ENCODE measurements around the gene GBF1. TPM values are rescaled to one million over a fixed set of nuclear protein-coding genes. Genes with fewer than 3 reads are reported as not detected.
A peak's percentile ranks its signal among the peaks of the same experiment; 100 is the strongest.

GBF1 gene, protein sequence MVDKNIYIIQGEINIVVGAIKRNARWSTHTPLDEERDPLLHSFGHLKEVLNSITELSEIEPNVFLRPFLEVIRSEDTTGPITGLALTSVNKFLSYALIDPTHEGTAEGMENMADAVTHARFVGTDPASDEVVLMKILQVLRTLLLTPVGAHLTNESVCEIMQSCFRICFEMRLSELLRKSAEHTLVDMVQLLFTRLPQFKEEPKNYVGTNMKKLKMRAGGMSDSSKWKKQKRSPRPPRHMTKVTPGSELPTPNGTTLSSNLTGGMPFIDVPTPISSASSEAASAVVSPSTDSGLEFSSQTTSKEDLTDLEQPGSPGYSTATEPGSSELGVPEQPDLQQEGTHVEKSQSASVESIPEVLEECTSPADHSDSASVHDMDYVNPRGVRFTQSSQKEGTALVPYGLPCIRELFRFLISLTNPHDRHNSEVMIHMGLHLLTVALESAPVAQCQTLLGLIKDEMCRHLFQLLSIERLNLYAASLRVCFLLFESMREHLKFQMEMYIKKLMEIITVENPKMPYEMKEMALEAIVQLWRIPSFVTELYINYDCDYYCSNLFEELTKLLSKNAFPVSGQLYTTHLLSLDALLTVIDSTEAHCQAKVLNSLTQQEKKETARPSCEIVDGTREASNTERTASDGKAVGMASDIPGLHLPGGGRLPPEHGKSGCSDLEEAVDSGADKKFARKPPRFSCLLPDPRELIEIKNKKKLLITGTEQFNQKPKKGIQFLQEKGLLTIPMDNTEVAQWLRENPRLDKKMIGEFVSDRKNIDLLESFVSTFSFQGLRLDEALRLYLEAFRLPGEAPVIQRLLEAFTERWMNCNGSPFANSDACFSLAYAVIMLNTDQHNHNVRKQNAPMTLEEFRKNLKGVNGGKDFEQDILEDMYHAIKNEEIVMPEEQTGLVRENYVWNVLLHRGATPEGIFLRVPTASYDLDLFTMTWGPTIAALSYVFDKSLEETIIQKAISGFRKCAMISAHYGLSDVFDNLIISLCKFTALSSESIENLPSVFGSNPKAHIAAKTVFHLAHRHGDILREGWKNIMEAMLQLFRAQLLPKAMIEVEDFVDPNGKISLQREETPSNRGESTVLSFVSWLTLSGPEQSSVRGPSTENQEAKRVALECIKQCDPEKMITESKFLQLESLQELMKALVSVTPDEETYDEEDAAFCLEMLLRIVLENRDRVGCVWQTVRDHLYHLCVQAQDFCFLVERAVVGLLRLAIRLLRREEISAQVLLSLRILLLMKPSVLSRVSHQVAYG (N-terminal part only)
- total RNA-seq (10 to 100 TPM; 39.6 to 44.7 TPM), polyA plus RNA-seq (10 to 100 TPM in 1 of 2 donors, 1 to 10 TPM in 1; 3.1 to 23.9 TPM)

DNA sequence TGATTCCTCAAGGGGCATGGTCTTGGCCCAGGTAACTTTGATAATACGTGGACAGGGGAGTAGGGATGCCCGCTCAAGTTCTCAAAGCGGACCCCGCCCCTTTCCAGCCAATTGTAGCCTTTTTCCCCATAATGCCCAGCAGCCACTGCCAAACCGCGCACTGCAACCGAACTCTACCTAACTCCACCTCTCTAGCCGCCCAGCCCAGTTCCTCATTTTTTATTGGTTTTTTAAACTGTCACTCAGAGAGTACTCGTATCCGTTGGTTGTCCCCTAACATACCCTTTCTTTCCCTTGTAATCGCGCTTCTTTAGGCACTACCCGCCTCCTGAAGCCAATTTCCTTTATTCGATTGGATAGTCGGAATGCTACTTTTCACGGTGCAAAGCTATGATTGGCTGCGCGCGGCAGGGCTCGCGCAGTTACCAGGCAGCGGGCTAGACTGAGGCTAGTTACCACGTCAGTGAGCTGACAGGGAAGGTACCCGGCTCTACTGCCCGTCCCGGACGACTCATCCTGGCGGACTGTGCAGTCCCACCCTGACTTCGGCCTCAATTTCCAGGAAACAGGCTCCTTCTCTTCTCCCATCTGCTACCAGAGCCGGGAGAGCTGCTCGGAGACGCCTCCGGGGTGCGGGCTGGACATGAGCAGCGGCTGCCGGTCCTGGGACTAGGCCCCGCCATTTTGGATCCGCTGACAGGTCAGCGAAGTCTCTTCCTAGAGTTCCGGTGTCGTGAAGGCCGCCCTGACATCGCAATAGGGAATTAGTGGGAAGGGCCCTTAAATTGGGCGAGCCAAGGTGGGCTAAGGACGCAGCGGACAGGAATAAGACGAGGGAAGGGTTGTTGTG, at the start of gene GBF1:
GBF1 (plus strand) TSS at position 451 of the 850 bp plus-strand sequence. CDS start 13,407 bp downstream, outside the sequence.
- Histone ChIP-seq H3K27ac (ENCODE audit: low read depth, low read length) (peak within 1 kb of the TSS; percentile 96), H3K36me3 (ENCODE audit: insufficient read depth, low read length) (peaks cover 7% of the 10 kb centered on the region), H3K4me3 (ENCODE audit: low read length in 2 of 2) (peak within 1 kb of the TSS; percentile 51 to 94), H3K27me3 (ENCODE audit: insufficient read depth, low read length) (peaks cover 6% of the 10 kb centered on the region), H3K9me3 (ENCODE audit: control insufficient read depth in 1 of 2, low read length in 2 of 2) (no peaks in the 10 kb centered on the region), H3K4me1 (ENCODE audit: insufficient read depth, low read length) (peaks cover 64% of the 10 kb centered on the region)
- Mint-ChIP-seq H3K4me3 (peak within 1 kb of the TSS; percentile 84 to 99 (median 98)), H3K9me3 (no peaks in the 10 kb centered on the region), H3K27ac (peak within 1 kb of the TSS; percentile 89 to 98 (median 97)), H3K27me3 (peaks cover 3 to 16% of the 10 kb centered on the region in 2 donors), H3K36me3 (peaks cover 7 to 12% of the 10 kb centered on the region in 2 donors), H3K4me1 (peaks cover 38 to 66% (median 50%) of the 10 kb centered on the region in 4 donors)
- ChIA-PET POLR2A (ENCODE audit: partially characterized antibody) (interaction anchor here (0.6 to 2.4 kb wide), 19 partner anchors 9 to 1213 kb away, joined by 3 to 14 read pairs (median 4); partner anchors contain the start of genes ACTR1A, DPCD, ELOVL3 and FBXL15), CTCF (ENCODE audit: partially characterized antibody) (interaction anchor here (1.1 to 3.6 kb wide), 7 partner anchors 8 to 178 kb away, joined by 3 to 31 read pairs (median 4); no protein-coding TSS in a partner anchor)
- intact Hi-C loops (cut with micrococcal nuclease): loop anchor here (1.0 to 2.0 kb wide), 9 partner anchors 14 to 893 kb away; partner anchors contain the start of genes ELOVL3, NOLC1 and SUFU
- DNase-seq: peak; percentile 95 to 98 (median 96)

DNA sequence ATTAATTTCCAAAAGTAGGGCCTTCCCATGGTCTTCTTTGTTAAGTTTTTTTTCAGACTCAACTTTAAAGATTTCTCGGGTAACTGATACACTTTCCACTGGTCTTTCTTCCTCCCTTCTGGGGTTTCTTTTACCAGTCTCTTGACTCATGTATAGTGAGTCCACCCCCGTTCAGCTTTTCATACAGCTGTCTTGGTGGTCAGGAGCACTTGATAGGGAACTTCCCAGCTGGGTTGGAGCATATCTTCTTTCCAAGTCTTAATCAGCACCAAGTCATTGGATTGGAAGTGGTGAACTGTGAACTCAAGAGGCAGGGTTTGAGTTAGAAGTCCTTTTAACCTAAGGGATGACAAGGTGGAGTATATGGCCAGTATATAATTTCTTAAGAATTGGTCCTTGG, 48.4 kb upstream of the GBF1 start:
- H3K27ac Mint-ChIP-seq: no peak overlapping the region
- POLR2A ChIA-PET (ENCODE audit: partially characterized antibody): no interaction called here

DNA sequence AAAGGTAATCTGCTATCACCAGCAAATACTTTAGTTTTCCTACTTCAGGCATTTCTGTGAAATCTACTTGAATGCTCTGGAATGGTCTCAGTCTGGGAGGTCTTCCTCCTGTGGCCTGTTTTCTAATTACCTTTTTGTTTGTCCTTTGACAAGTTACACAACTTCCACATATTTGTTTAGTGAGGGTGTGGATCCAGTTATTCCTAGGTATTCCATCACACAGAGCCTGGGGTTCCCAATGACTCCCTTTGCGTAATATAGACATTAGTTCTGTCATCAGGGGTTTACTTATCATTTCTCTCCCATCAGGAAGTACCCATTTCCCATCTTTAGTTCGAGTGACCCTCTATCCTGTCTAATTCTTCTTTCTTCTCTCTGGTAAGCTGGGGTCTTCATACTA, 47.3 kb upstream of the GBF1 start:
- Histone ChIP-seq H3K36me3 (ENCODE audit: insufficient read depth, low read length) (no peaks in the 10 kb centered on the region), H3K27me3 (ENCODE audit: insufficient read depth, low read length) (no peaks in the 10 kb centered on the region), H3K27ac (ENCODE audit: low read depth, low read length) (no peak overlapping the region), H3K4me1 (ENCODE audit: insufficient read depth, low read length) (no peaks in the 10 kb centered on the region), H3K4me3 (ENCODE audit: low read length in 2 of 2) (no peak overlapping the region), H3K9me3 (ENCODE audit: control insufficient read depth in 1 of 2, low read length in 2 of 2) (no peaks in the 10 kb centered on the region)
- peaks cover 0 to 7% of the 10 kb centered on the region in 2 donors for H3K27me3 Mint-ChIP-seq
- H3K36me3 Mint-ChIP-seq: no peaks in the 10 kb centered on the region
- POLR2A ChIA-PET (ENCODE audit: partially characterized antibody): no interaction called here
- H3K4me3 Mint-ChIP-seq: peak overlapping the region in 1 of 8 donors; percentile 55
- no peak overlapping the region for H3K27ac Mint-ChIP-seq
- CTCF ChIA-PET (ENCODE audit: partially characterized antibody): no interaction called here
- H3K4me1 Mint-ChIP-seq: no peaks in the 10 kb centered on the region
- DNase-seq: no peak
- peaks cover 0 to under 1% (median 0%) of the 10 kb centered on the region in 8 donors for H3K9me3 Mint-ChIP-seq
- intact Hi-C loops (cut with micrococcal nuclease): no loop called here

More for the DNA sequence above, 48.4 kb upstream of the GBF1 start:
- Mint-ChIP-seq H3K4me3 (no peak overlapping the region), H3K36me3 (no peaks in the 10 kb centered on the region), H3K9me3 (peaks cover 0 to 3% (median under 1%) of the 10 kb centered on the region in 8 donors), H3K27me3 (peaks cover 0 to 4% of the 10 kb centered on the region in 2 donors), H3K4me1 (no peaks in the 10 kb centered on the region)
- Histone ChIP-seq H3K36me3 (ENCODE audit: insufficient read depth, low read length) (no peaks in the 10 kb centered on the region), H3K27me3 (ENCODE audit: insufficient read depth, low read length) (no peaks in the 10 kb centered on the region), H3K27ac (ENCODE audit: low read depth, low read length) (no peak overlapping the region), H3K4me3 (ENCODE audit: low read length in 2 of 2) (no peak overlapping the region), H3K4me1 (ENCODE audit: insufficient read depth, low read length) (no peaks in the 10 kb centered on the region), H3K9me3 (ENCODE audit: control insufficient read depth in 1 of 2, low read length in 2 of 2) (no peaks in the 10 kb centered on the region)
- intact Hi-C loops (cut with micrococcal nuclease): no loop called here
- no peak for DNase-seq
- CTCF ChIA-PET (ENCODE audit: partially characterized antibody): no interaction called here

DNA sequence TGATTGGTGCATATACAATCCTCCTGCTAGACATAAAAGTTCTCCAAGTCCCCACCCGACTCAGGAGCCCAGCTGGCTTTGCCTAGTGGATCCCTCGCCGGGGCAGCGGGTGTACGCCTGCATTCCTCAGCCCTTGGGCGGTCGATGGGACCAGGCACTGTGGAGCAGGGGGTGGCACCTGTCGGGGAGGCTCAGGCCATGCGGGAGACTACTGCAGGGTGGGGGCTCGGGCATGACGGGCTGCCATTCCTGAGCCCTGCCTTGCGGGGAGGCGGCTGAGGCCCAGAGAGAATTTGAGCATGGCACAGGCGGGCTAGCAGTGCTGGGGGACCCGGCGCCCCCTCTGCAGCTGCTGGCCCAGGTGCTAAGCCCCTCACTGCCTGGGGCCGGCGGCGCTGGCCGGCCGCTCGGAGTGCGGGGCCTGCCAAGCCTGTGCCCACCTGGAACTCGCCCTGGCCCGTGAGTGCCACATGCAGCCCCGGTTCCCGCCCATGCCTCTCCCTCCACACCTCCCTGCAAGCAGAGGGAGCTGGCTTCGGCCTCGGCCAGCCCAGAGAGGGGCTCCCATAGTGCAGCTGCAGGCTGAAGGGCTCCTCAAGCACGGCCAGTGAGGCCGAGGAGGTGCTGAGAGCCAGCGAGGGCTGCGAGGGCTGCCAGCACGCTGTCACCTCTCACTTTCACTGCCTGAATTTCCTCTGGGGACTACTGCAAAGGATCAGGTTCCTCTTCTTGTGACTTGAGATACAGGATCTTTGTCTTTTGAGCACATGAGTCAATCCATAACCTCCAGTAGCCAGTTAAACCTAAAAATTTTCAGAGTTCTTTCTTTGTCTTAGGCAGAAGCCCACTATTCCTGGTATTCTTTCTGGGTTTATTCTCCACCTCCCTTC, 44.3 kb upstream of the GBF1 start:
- peaks cover 0 to 3% of the 10 kb centered on the region in 2 donors for H3K9me3 ChIP-seq (ENCODE audit: control insufficient read depth in 1 of 2, low read length in 2 of 2)
- H3K4me3 ChIP-seq (ENCODE audit: low read length in 2 of 2): no peak overlapping the region
- H3K9me3 Mint-ChIP-seq: peaks cover 0 to 16% (median 10%) of the 10 kb centered on the region in 8 donors
- peaks cover 0 to 7% of the 10 kb centered on the region in 2 donors for H3K27me3 Mint-ChIP-seq
- H3K36me3 ChIP-seq (ENCODE audit: insufficient read depth, low read length): no peaks in the 10 kb centered on the region
- POLR2A ChIA-PET (ENCODE audit: partially characterized antibody): no interaction called here
- no peaks in the 10 kb centered on the region for H3K4me1 Mint-ChIP-seq
- no peak overlapping the region for H3K4me3 Mint-ChIP-seq
- no peaks in the 10 kb centered on the region for H3K27me3 ChIP-seq (ENCODE audit: insufficient read depth, low read length)
- no peak overlapping the region for H3K27ac ChIP-seq (ENCODE audit: low read depth, low read length)
- H3K36me3 Mint-ChIP-seq: peaks cover 0 to 8% of the 10 kb centered on the region in 2 donors
- DNase-seq: no peak
- no peaks in the 10 kb centered on the region for H3K4me1 ChIP-seq (ENCODE audit: insufficient read depth, low read length)
- intact Hi-C loops (cut with micrococcal nuclease): no loop called here
- CTCF ChIA-PET (ENCODE audit: partially characterized antibody): interaction anchor here (2.5 kb wide), 1 partner anchor 32 kb away, joined by 8 read pairs; no protein-coding TSS in a partner anchor
- H3K27ac Mint-ChIP-seq: no peak overlapping the region

DNA sequence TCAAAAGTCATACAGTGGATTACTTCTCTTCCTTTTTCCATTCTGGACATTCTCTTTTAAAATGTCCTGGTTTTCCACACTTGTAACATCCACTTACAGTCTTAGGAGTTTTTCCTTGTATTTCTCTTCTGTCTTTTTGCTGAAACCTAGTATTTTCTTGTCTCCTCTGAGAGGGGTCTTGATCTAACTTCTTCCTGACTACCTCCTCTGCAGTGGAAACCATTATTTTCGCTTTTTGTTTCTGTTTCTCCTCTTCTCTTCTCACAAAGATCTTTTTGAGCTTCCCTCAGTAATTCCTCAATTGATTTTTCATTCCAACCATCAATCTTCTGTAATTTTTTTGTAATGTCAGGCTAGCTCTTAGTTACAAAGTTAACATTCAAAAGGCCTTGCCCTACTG, 42.9 kb upstream of the GBF1 start:
- H3K27me3 Mint-ChIP-seq: peaks cover 0 to 7% of the 10 kb centered on the region in 2 donors
- H3K36me3 Mint-ChIP-seq: peaks cover 0 to 8% of the 10 kb centered on the region in 2 donors
- H3K27ac Mint-ChIP-seq: no peak overlapping the region
- peaks cover 0 to 16% (median 10%) of the 10 kb centered on the region in 8 donors for H3K9me3 Mint-ChIP-seq
- H3K4me3 Mint-ChIP-seq: no peak overlapping the region
- no peak overlapping the region for H3K27ac ChIP-seq (ENCODE audit: low read depth, low read length)
- CTCF ChIA-PET (ENCODE audit: partially characterized antibody): no interaction called here
- no peak overlapping the region for H3K4me3 ChIP-seq (ENCODE audit: low read length in 2 of 2)
- H3K36me3 ChIP-seq (ENCODE audit: insufficient read depth, low read length): no peaks in the 10 kb centered on the region
- H3K4me1 Mint-ChIP-seq: no peaks in the 10 kb centered on the region
- intact Hi-C loops (cut with micrococcal nuclease): no loop called here
- H3K9me3 ChIP-seq (ENCODE audit: control insufficient read depth in 1 of 2, low read length in 2 of 2): peaks cover 0 to 3% of the 10 kb centered on the region in 2 donors
- POLR2A ChIA-PET (ENCODE audit: partially characterized antibody): no interaction called here
- no peaks in the 10 kb centered on the region for H3K27me3 ChIP-seq (ENCODE audit: insufficient read depth, low read length)
- DNase-seq: no peak
- no peaks in the 10 kb centered on the region for H3K4me1 ChIP-seq (ENCODE audit: insufficient read depth, low read length)
